Measurements from ENCODE around the gene ADIPOR1.

The ADIPOR1 gene

DNA sequence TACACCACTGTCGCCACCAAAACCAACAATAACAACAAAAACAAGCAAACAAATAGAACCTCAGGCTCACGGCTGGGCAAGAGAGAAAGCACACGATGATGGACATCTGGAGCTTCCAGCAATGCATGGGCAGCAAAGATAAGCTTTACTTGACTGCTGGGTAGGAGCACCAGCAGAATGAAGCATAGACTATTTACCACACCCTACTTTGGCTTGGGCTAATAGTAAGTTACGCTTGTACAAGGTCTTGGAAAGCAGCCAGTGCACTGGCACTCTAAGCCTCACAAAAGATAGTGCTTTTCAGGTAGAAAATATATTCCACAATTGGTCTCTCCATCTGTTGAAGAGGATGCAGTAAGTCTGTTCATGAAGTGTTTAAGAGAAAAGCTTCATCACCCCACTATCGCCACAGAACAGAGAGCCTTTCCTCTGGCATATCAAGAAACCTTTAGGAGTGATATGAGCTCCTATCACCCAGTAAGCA is 13.6 kb downstream of the ADIPOR1 start:
- Histone ChIP-seq H3K4ac (ENCODE audit: low read length) (no peak overlapping the region), H3K36me3 (replicated peaks in 1 of 2; ENCODE audit: control insufficient read depth in 2 of 2, insufficient read depth in 2 of 2, low read length in 2 of 2) (peaks cover 29 to 87% of the 10 kb centered on the region in 2 donors)
- WGBS, 2 donors (ENCODE audit: extremely low coverage in 2 of 2, insufficient read length in 2 of 2, insufficient replicate concordance in 1 of 2): no CpG with 5 or more reads among the region's 5 CpGs

DNA sequence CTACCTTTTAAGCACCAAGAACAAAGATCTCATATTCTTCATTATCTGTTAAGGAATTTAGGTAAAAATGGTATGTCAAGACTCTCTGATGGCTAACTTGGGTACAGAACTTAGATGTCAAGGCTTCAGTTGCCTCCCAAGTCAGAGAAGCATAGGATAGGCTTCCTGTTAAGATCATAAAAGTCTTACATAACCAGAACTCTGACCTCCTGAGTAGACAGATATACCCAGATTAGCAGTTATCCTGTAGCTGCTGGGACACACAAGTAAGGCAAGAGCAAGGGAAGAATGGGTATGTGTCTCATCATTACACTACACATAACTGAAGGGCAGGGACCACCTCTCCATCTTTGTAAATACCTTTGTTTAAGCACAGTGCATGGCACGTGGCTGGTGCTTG is 15.7 kb downstream of the ADIPOR1 start:
- no peak overlapping the region for H2BK15ac ChIP-seq (ENCODE audit: low read length)
- no peak overlapping the region for H2BK5ac ChIP-seq (ENCODE audit: low read length)
- H3K18ac ChIP-seq (ENCODE audit: low read length): no peak overlapping the region
- no peak overlapping the region for H3K4me3 ChIP-seq (ENCODE audit: low read length in 2 of 2)
- no peak overlapping the region for H3K27ac ChIP-seq (replicated peaks; ENCODE audit: low read length)
- no peak overlapping the region for H3K4ac ChIP-seq (ENCODE audit: low read length)
- no peak for DNase-seq (ENCODE audit: low spot score)
- H4K8ac ChIP-seq (ENCODE audit: low read depth, low read length): no peak overlapping the region
- H2BK120ac ChIP-seq (ENCODE audit: low read depth, low read length): no peak overlapping the region
- no peaks in the 10 kb centered on the region for H3K27me3 ChIP-seq (ENCODE audit: control insufficient read depth in 3 of 3, insufficient read depth in 3 of 3, low read depth in 1 of 3, low read length in 3 of 3)
- H3K4me2 ChIP-seq (ENCODE audit: insufficient read depth, low read length, poor library complexity, severe bottlenecking): no peak overlapping the region
- no peak overlapping the region for H2BK12ac ChIP-seq (ENCODE audit: low read length)
- H3K79me1 ChIP-seq (ENCODE audit: low read depth, low read length): no peaks in the 10 kb centered on the region
- H3K9me3 ChIP-seq (replicated peaks in 1 of 2; ENCODE audit: control insufficient read depth in 2 of 2, insufficient read depth in 1 of 2, low read depth in 1 of 2, low read length in 2 of 2): no peaks in the 10 kb centered on the region
- no peak overlapping the region for H3K9ac ChIP-seq (ENCODE audit: low read depth, low read length, poor library complexity)
- no peaks in the 10 kb centered on the region for H3K4me1 ChIP-seq (ENCODE audit: control insufficient read depth in 2 of 2, insufficient read depth in 1 of 2, low read depth in 1 of 2, low read length in 2 of 2)
- no CpG with 5 or more reads among the region's 1 CpG for WGBS, 2 donors (ENCODE audit: extremely low coverage in 2 of 2, insufficient read length in 2 of 2, insufficient replicate concordance in 1 of 2)
- H3K14ac ChIP-seq (ENCODE audit: low read length): no peak overlapping the region
- peaks cover 27 to 74% of the 10 kb centered on the region in 2 donors for H3K36me3 ChIP-seq (replicated peaks in 1 of 2; ENCODE audit: control insufficient read depth in 2 of 2, insufficient read depth in 2 of 2, low read length in 2 of 2)
- H2AK5ac ChIP-seq (ENCODE audit: low read depth, low read length): no peak overlapping the region
- H3K23ac ChIP-seq (ENCODE audit: low read depth, low read length, poor library complexity): no peak overlapping the region
- H4K91ac ChIP-seq (ENCODE audit: low read depth, low read length, poor library complexity): no peak overlapping the region
- no peak overlapping the region for H2AFZ ChIP-seq (ENCODE audit: low read length)

More for the DNA sequence above, 13.6 kb downstream of the ADIPOR1 start:
- Histone ChIP-seq H2AFZ (ENCODE audit: low read length) (no peak overlapping the region), H2BK15ac (ENCODE audit: low read length) (no peak overlapping the region), H3K27me3 (ENCODE audit: control insufficient read depth in 3 of 3, insufficient read depth in 3 of 3, low read depth in 1 of 3, low read length in 3 of 3) (no peaks in the 10 kb centered on the region), H2AK5ac (ENCODE audit: low read depth, low read length) (no peak overlapping the region), H3K14ac (ENCODE audit: low read length) (no peak overlapping the region), H3K4me3 (ENCODE audit: low read length in 2 of 2) (no peak overlapping the region), H2BK120ac (ENCODE audit: low read depth, low read length) (no peak overlapping the region), H2BK12ac (ENCODE audit: low read length) (no peak overlapping the region), H3K23ac (ENCODE audit: low read depth, low read length, poor library complexity) (no peak overlapping the region), H3K79me1 (ENCODE audit: low read depth, low read length) (no peaks in the 10 kb centered on the region), H4K8ac (ENCODE audit: low read depth, low read length) (no peak overlapping the region), H3K27ac (replicated peaks; ENCODE audit: low read length) (no peak overlapping the region), H4K91ac (ENCODE audit: low read depth, low read length, poor library complexity) (no peak overlapping the region), H3K4me2 (ENCODE audit: insufficient read depth, low read length, poor library complexity, severe bottlenecking) (no peak overlapping the region), H3K4me1 (ENCODE audit: control insufficient read depth in 2 of 2, insufficient read depth in 1 of 2, low read depth in 1 of 2, low read length in 2 of 2) (no peaks in the 10 kb centered on the region), H2BK5ac (ENCODE audit: low read length) (no peak overlapping the region), H3K9me3 (replicated peaks in 1 of 2; ENCODE audit: control insufficient read depth in 2 of 2, insufficient read depth in 1 of 2, low read depth in 1 of 2, low read length in 2 of 2) (no peaks in the 10 kb centered on the region), H3K9ac (ENCODE audit: low read depth, low read length, poor library complexity) (no peak overlapping the region), H3K18ac (ENCODE audit: low read length) (no peak overlapping the region)
- DNase-seq (ENCODE audit: low spot score): no peak

GRCh38 chr1:202941372-202941771 is 16.7 kb downstream of the ADIPOR1 start:
- H4K8ac ChIP-seq (ENCODE audit: low read depth, low read length): no peak overlapping the region
- no peak overlapping the region for H2AFZ ChIP-seq (ENCODE audit: low read length)
- no peak overlapping the region for H3K14ac ChIP-seq (ENCODE audit: low read length)
- no peaks in the 10 kb centered on the region for H3K4me1 ChIP-seq (ENCODE audit: control insufficient read depth in 2 of 2, insufficient read depth in 1 of 2, low read depth in 1 of 2, low read length in 2 of 2)
- no peak overlapping the region for H3K4me2 ChIP-seq (ENCODE audit: insufficient read depth, low read length, poor library complexity, severe bottlenecking)
- H3K9me3 ChIP-seq (replicated peaks in 1 of 2; ENCODE audit: control insufficient read depth in 2 of 2, insufficient read depth in 1 of 2, low read depth in 1 of 2, low read length in 2 of 2): no peaks in the 10 kb centered on the region
- no peak overlapping the region for H2BK120ac ChIP-seq (ENCODE audit: low read depth, low read length)
- DNase-seq (ENCODE audit: low spot score): no peak
- H3K27ac ChIP-seq (replicated peaks; ENCODE audit: low read length): no peak overlapping the region
- H3K36me3 ChIP-seq (replicated peaks in 1 of 2; ENCODE audit: control insufficient read depth in 2 of 2, insufficient read depth in 2 of 2, low read length in 2 of 2): peaks cover 25 to 71% of the 10 kb centered on the region in 2 donors
- WGBS, 2 donors (ENCODE audit: extremely low coverage in 2 of 2, insufficient read length in 2 of 2, insufficient replicate concordance in 1 of 2): no CpG with 5 or more reads among the region's 4 CpGs
- no peak overlapping the region for H3K4ac ChIP-seq (ENCODE audit: low read length)
- no peak overlapping the region for H2AK5ac ChIP-seq (ENCODE audit: low read depth, low read length)
- H2BK5ac ChIP-seq (ENCODE audit: low read length): no peak overlapping the region
- H3K9ac ChIP-seq (ENCODE audit: low read depth, low read length, poor library complexity): no peak overlapping the region
- H3K27me3 ChIP-seq (ENCODE audit: control insufficient read depth in 3 of 3, insufficient read depth in 3 of 3, low read depth in 1 of 3, low read length in 3 of 3): no peaks in the 10 kb centered on the region
- H3K79me1 ChIP-seq (ENCODE audit: low read depth, low read length): no peaks in the 10 kb centered on the region
- H2BK15ac ChIP-seq (ENCODE audit: low read length): no peak overlapping the region
- no peak overlapping the region for H2BK12ac ChIP-seq (ENCODE audit: low read length)
- no peak overlapping the region for H3K18ac ChIP-seq (ENCODE audit: low read length)
- H3K23ac ChIP-seq (ENCODE audit: low read depth, low read length, poor library complexity): no peak overlapping the region
- no peak overlapping the region for H4K91ac ChIP-seq (ENCODE audit: low read depth, low read length, poor library complexity)
- no peak overlapping the region for H3K4me3 ChIP-seq (ENCODE audit: low read length in 2 of 2)

GRCh38 chr1:202940561-202940960 is 17.6 kb downstream of the ADIPOR1 start:
- H3K23ac ChIP-seq (ENCODE audit: low read depth, low read length, poor library complexity): no peak overlapping the region
- no peak overlapping the region for H3K18ac ChIP-seq (ENCODE audit: low read length)
- no peak for DNase-seq (ENCODE audit: low spot score)
- no peak overlapping the region for H2BK120ac ChIP-seq (ENCODE audit: low read depth, low read length)
- no peak overlapping the region for H2BK15ac ChIP-seq (ENCODE audit: low read length)
- H3K4me2 ChIP-seq (ENCODE audit: insufficient read depth, low read length, poor library complexity, severe bottlenecking): no peak overlapping the region
- no peak overlapping the region for H2BK12ac ChIP-seq (ENCODE audit: low read length)
- no peak overlapping the region for H2AK5ac ChIP-seq (ENCODE audit: low read depth, low read length)
- no peak overlapping the region for H3K4ac ChIP-seq (ENCODE audit: low read length)
- no peaks in the 10 kb centered on the region for H3K9me3 ChIP-seq (replicated peaks in 1 of 2; ENCODE audit: control insufficient read depth in 2 of 2, insufficient read depth in 1 of 2, low read depth in 1 of 2, low read length in 2 of 2)
- H4K91ac ChIP-seq (ENCODE audit: low read depth, low read length, poor library complexity): no peak overlapping the region
- no peak overlapping the region for H3K4me3 ChIP-seq (ENCODE audit: low read length in 2 of 2)
- H3K36me3 ChIP-seq (replicated peaks in 1 of 2; ENCODE audit: control insufficient read depth in 2 of 2, insufficient read depth in 2 of 2, low read length in 2 of 2): peaks cover 23 to 62% of the 10 kb centered on the region in 2 donors
- no peak overlapping the region for H3K14ac ChIP-seq (ENCODE audit: low read length)
- no peak overlapping the region for H3K9ac ChIP-seq (ENCODE audit: low read depth, low read length, poor library complexity)
- H2BK5ac ChIP-seq (ENCODE audit: low read length): no peak overlapping the region
- no peak overlapping the region for H4K8ac ChIP-seq (ENCODE audit: low read depth, low read length)
- H3K79me1 ChIP-seq (ENCODE audit: low read depth, low read length): no peaks in the 10 kb centered on the region
- H3K4me1 ChIP-seq (ENCODE audit: control insufficient read depth in 2 of 2, insufficient read depth in 1 of 2, low read depth in 1 of 2, low read length in 2 of 2): no peaks in the 10 kb centered on the region
- no peak overlapping the region for H2AFZ ChIP-seq (ENCODE audit: low read length)
- no peaks in the 10 kb centered on the region for H3K27me3 ChIP-seq (ENCODE audit: control insufficient read depth in 3 of 3, insufficient read depth in 3 of 3, low read depth in 1 of 3, low read length in 3 of 3)
- H3K27ac ChIP-seq (replicated peaks; ENCODE audit: low read length): no peak overlapping the region
